Right lobe of liver (tissue), 4 donors: Measurements from ENCODE around the gene SLC37A1.

Experiments
- CTCF ChIP-seq, 4 donors: fragments of 200-600 bp in 3 of 4; fragments of 450-650 bp in 1 of 4; IDR thresholded peaks; one replicate each; pipeline versions ENCODE4 v1.5.1 to v1.8.0; 2016 to 2022; ENCODE audit warnings: antibody characterized with exemption in 4 of 4, mild to moderate bottlenecking in 2 of 4
- POLR2A ChIP-seq: fragments of 450-650 bp; IDR thresholded peaks from one replicate; pipeline ENCODE4 v1.6.1; 2017; ENCODE audit warnings: antibody characterized with exemption, mild to moderate bottlenecking
- donor health status: DM: no; HTN: no; CAD: no.
- donor health status: DM: no; HTN: no; CAD: no.
- donor health status: DM: no; HTN: yes; CAD: no.

DNA sequence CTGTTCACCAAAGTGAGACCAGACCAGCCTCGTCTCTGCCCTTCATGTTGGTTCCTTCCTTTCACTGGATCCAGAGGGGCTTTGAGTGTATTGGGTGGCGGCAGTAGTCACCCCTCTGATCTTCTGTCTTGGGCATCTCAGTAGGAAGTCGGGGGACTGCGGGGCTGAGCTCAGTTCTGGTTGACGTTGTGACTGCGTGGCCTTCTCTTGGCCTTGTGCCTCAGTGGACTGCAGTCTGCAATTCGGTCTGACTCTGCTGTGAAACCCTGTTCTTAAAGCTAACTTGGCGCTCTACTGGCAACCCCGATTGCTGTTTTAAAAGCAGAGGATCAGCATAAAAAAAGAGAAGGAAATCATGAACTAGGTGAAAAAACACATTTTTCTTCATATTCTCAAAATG is 56.7 kb downstream of the SLC37A1 start:
- TF ChIP-seq POLR2A (no peak), CTCF (IDR thresholded peaks at IDR 0.05) (no peak)
